ENCODE data around the gene MICB.

GRCh38 chr6:31559606-31559957, 61.6 kb downstream of the MICB start:
- TF ChIP-seq CTCF (conservative IDR thresholded peaks at IDR 0.05 in 1 of 2, IDR thresholded peaks at IDR 0.05 in 1 of 2; ENCODE audit: extremely low read depth in 1 of 2, insufficient read depth in 1 of 2, low read depth in 1 of 2, low read length in 2 of 2) (no peak), EZH2 (IDR thresholded peaks at IDR 0.05; ENCODE audit: borderline replicate concordance, low read length) (no peak)
